Uterus (tissue), 4 donors: ENCODE measurements around the gene PCSK2. TPM values are rescaled to one million over a fixed set of nuclear protein-coding genes. Genes with fewer than 3 reads are reported as not detected.

ENCODE experiments used
- DNase-seq, 2 donors: peaks; one replicate each; pipeline ENCODE4 v3.0.0-alpha.2; 2019 to 2020
- H3K27ac ChIP-seq, 2 donors: fragments of 200-600 bp; sonication (generic); 1 replicate in 1 of 2; 2 replicates in 1 of 2; pipeline ENCODE4 v1.5.1; 2016 to 2018
- H3K27me3 ChIP-seq, 2 donors: fragments of 200-600 bp; sonication (generic); one replicate each; pipeline ENCODE4 v1.5.1; 2018 to 2019; ENCODE audit warnings: control low read depth in 1 of 2
- H3K36me3 ChIP-seq, 2 donors: fragments of 200-600 bp; sonication (generic); one replicate each; pipeline ENCODE4 v1.5.1; 2019; ENCODE audit warnings: control low read depth in 1 of 2
- H3K4me1 ChIP-seq, 2 donors: fragments of 200-600 bp; sonication (generic); one replicate each; pipeline ENCODE4 v1.5.1; 2018 to 2019; ENCODE audit warnings: control low read depth in 1 of 2
- H3K4me3 ChIP-seq, 2 donors: fragments of 200-600 bp; sonication (generic); 1 replicate in 1 of 2; 2 replicates in 1 of 2; pipeline ENCODE4 v1.5.1; 2018 to 2019; ENCODE audit warnings: mild to moderate bottlenecking in 1 of 2
- H3K9me3 ChIP-seq, 2 donors: fragments of 200-600 bp; sonication (generic); one replicate each; pipeline ENCODE4 v1.5.1; 2019; ENCODE audit warnings: control low read depth in 1 of 2
- CTCF ChIP-seq, 4 experiments: fragments of 200-600 bp in 2 of 4; fragments of 450-650 bp in 2 of 4; sonication (generic) in 2 of 4; IDR thresholded peaks; one replicate each; pipeline ENCODE4 v1.5.1; 2016 to 2019; ENCODE audit warnings: antibody characterized with exemption in 4 of 4, mild to moderate bottlenecking in 2 of 4, moderate library complexity in 1 of 4
- POLR2A ChIP-seq, 2 donors: fragments of 450-650 bp; IDR thresholded peaks; one replicate each; pipeline ENCODE4 v1.6.1; 2016; ENCODE audit warnings: antibody characterized with exemption in 2 of 2, mild to moderate bottlenecking in 1 of 2, moderate library complexity in 1 of 2
- intact Hi-C: fragments of 100-400 bp; cut with DNase I; formaldehyde crosslinking; loops from one replicate; pipeline ENCODE4 v1.15.1; 2023; ENCODE audit warnings: low total_unique reads
- total RNA-seq, 4 donors: library from RNA; depleted of rRNA in 3 of 4; stranded (reverse); fragments of >200 nt in 3 of 4; gene quantifications; one replicate each; pipeline versions ENCODE4 v1.1.0 to v1.2.4, GENCODE V29; 2014 to 2023
- donor health status: DM: yes; HTN: yes; CAD: no.

Gene PCSK2
- total RNA-seq, 4 donors from 2014 or later, result 0.37 to 1.6 TPM; not detected in 2

- DNase-seq, result no peak
- Histone ChIP-seq H3K27me3 (no peaks in the 10 kb centered on the region), H3K9me3 (no peaks in the 10 kb centered on the region), H3K4me1 (no peaks in the 10 kb centered on the region), H3K36me3 (no peaks in the 10 kb centered on the region), H3K4me3 (no peak overlapping the region), H3K27ac (no peak overlapping the region)
- intact Hi-C loops, result no loop called here
- TF ChIP-seq POLR2A (IDR thresholded peaks at IDR 0.05), result no peak
- no peak for TF ChIP-seq CTCF (IDR thresholded peaks at IDR 0.05)
Measured at GRCh38 chr20:17282501-17282900, 55.7 kb downstream of the PCSK2 start.

GRCh38 chr20:17287503-17287902 is 60.7 kb downstream of the PCSK2 start:
- H3K4me1 ChIP-seq, result no peaks in the 10 kb centered on the region
- DNase-seq, result no peak
- no peaks in the 10 kb centered on the region for H3K9me3 ChIP-seq
- H3K36me3 ChIP-seq, result no peaks in the 10 kb centered on the region
- no peak overlapping the region for H3K27ac ChIP-seq
- TF ChIP-seq POLR2A (IDR thresholded peaks at IDR 0.05) (no peak), CTCF (IDR thresholded peaks at IDR 0.05) (no peak)
- H3K27me3 ChIP-seq, result no peaks in the 10 kb centered on the region
- H3K4me3 ChIP-seq, result no peak overlapping the region
- intact Hi-C loops, result no loop called here

- intact Hi-C loops, result no loop called here
- Histone ChIP-seq H3K4me1 (no peaks in the 10 kb centered on the region), H3K27ac (no peak overlapping the region), H3K36me3 (no peaks in the 10 kb centered on the region), H3K9me3 (no peaks in the 10 kb centered on the region), H3K27me3 (no peaks in the 10 kb centered on the region), H3K4me3 (no peak overlapping the region)
- no peak for DNase-seq
- TF ChIP-seq POLR2A (IDR thresholded peaks at IDR 0.05), result no peak
- no peak for TF ChIP-seq CTCF (IDR thresholded peaks at IDR 0.05)
Measured at GRCh38 chr20:17287998-17288397, 61.2 kb downstream of the PCSK2 start.

GRCh38 chr20:17295151-17295726 is 68.4 kb downstream of the PCSK2 start:
- no peak for DNase-seq
- H3K27me3 ChIP-seq, result no peaks in the 10 kb centered on the region
- H3K4me3 ChIP-seq, result no peak overlapping the region
- H3K27ac ChIP-seq, result no peak overlapping the region
- no peaks in the 10 kb centered on the region for H3K36me3 ChIP-seq
- intact Hi-C loops, result no loop called here
- TF ChIP-seq CTCF (IDR thresholded peaks at IDR 0.05) (no peak), POLR2A (IDR thresholded peaks at IDR 0.05) (no peak)
- H3K9me3 ChIP-seq, result peaks cover 0 to 2% of the 10 kb centered on the region in 2 donors
- H3K4me1 ChIP-seq, result no peaks in the 10 kb centered on the region

- no peak for DNase-seq
- H3K4me1 ChIP-seq, result no peaks in the 10 kb centered on the region
- H3K27ac ChIP-seq, result no peak overlapping the region
- no peak overlapping the region for H3K4me3 ChIP-seq
- no peaks in the 10 kb centered on the region for H3K27me3 ChIP-seq
- peaks cover 0 to 2% of the 10 kb centered on the region in 2 donors for H3K9me3 ChIP-seq
- TF ChIP-seq POLR2A (IDR thresholded peaks at IDR 0.05), result no peak
- TF ChIP-seq CTCF (IDR thresholded peaks at IDR 0.05), result no peak
- intact Hi-C loops, result no loop called here
- no peaks in the 10 kb centered on the region for H3K36me3 ChIP-seq
Measured at GRCh38 chr20:17295991-17296390, 69.2 kb downstream of the PCSK2 start.
